NCI-H446 (cell line): ENCODE measurements around the gene MKX.

Experiments used
- DNase-seq, 2 experiments: peaks; one replicate each; lab custom pipeline; 2025; lab: John Stamatoyannopoulos, UW

The MKX gene

DNA sequence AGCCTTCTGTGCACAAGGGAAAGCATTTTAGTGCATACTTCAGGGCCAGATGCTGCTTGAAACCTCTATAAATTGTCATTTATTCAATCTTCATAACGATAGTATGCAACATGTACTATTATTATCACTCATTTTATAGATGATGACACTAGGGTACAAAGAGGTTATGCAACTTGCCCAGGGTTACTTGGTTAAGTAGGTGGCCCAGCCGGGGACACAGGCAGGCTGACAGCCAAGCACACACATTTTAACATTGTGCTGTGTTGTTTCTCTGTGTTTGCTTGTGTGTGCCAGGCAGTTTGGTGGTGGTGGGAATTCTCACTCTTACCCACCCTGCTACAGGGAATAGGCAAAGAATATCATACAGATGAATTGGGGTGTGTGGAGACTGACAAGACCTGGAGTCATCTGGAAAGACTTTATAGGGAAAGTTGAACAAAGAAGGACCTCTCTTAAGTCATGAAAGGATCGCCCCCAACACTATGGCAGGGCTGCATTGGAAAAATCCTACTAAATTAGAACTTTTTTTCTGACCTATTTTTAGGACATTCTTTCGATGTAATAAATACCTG lies 98.9 kb downstream of the MKX start:
- no peak for DNase-seq

DNA sequence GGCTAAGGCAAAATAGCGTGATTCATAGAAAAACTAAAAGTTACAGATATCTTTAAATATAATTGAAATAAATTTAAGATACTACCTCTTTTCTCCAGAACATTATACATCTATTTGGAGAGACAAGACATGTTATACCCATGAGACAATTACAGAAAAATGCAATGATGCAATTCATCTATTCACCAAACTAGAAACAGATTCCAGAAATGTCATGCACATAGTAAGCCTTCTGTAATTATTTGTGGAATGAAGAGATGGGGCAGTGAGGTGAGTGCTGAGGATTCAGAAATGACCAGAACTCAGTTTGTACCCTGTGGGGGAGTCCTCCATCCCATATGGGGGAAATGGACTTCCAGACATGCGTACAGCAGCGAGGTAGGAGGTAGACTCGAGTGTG lies 99.4 kb downstream of the MKX start:
- DNase-seq = no peak

DNA sequence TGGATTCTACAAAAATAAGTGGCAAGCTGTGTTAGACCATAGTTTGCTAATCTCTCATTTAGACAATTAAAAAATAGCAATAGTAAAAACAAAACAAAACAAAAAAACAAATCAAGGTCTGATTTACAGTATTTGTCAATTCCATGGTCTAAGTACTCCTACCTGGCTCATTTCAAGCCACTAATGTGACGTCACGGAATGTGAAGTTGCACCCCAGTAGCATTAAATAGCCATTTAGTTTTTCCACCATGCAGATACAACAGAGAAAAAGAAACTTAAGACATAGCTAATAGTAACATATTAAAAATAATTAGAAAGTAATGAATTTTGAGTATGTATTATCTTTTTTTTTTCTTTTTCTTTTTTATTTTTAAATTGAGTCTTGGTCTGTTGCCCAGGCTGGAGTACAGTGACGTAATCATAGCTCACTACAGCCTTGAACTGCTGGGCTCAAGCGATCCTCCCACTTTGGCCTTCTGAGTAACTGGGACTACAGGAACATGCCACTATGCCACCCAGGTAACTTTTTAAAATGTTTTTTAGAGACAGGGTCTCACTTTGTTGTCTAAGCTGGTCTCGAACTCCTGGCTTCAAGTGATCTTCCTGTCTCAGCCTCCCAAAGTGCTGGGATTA lies 101.2 kb downstream of the MKX start:
- no peak for DNase-seq

DNA sequence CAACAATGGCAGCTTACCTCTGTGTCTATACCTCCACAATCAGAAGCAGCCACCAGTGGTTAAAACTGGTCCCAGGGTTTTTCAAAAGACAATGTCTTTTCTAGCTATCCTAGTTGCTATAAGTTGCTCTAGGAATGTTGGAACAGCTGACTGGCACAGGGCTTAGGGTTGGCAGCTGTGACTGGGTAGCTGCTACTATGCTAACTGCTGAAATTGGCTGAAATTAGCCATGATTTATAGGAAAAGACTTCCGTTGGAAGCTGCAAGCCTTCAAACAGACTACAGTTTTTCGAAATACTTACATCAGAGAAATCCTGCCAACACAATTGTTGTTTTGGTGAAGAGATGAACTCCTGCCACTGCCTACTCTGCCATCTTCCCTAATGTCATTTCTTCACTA lies 102.3 kb downstream of the MKX start:
- no peak for DNase-seq

DNA sequence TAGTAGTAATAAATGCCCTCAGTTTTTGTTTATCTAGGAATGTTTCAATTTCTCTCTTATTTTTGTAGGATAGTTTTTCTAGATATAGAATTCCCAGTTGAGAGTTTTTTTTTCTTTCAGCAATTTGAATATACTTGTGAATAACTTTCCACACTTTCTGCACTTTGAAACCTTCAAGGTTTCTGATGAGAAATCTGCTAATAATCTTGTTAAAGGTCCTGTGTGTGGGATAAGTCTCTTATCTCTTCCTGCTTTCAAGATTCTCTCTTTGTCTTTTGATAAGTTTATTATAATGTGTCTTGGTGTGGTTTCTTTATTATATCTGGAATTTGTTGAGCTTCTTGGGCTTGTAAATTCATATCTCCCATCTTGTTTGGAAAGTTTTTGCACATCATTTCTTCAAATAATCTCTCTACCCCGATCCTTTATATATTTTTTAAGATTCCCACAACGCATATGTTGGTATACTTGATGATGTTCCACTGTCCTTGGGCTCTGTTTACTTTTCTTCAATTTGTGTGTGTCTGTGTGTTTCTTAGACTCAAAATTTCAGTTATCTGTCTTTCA lies 103.5 kb downstream of the MKX start:
- DNase-seq = no peak

DNA sequence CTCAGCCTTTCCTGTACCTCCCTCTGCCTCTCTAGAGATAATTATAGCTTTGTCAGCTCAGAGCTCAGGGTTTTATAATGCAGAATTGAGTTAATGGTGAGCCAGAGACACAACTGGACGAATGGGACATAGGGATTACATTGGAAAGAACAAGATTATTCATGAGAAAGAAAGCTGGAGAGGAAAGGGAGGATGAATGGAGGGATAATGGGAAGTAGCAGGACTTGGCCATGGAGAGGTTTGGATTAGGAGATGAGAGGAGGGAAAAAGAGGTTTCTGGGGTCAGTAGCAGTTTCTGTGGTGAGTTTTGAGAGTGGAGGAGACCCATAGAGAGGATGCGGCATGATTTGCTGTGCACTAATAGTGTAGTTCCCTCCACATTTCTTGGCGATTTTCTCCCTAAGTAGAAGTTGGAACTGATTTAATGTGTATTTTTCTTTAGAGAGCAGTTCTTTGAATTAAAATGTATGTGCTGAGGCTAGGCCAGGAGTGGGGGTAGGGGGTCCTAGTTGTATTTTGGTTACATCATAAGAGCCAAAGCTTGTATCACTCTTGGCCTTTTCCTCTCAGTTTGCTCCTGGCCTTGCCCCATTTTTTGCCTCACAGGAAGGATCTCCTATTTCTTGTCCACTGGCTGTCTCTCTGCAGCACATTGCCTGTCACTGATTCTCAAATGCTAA lies 107.4 kb downstream of the MKX start:
- DNase-seq = no peak

DNA sequence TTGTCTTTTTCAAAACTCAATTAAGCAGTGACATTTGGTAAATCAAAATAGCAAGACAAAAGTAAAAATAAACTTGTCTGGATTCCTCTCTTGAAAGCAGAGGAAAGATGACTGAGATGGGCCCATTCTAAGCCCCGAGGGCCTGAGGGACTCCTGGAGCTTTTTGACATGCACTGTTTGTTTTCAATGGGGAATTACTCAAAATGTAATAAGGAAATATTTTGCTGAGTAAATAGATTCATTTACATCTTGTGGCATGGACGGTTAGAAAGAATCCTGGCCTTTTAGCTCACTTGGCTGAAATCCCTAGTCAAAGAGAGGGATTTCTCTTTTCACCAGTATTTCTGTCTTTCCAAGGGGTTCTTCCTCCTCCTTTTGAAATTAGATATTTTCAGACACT lies 108.0 kb downstream of the MKX start:
- DNase-seq = no peak

DNA sequence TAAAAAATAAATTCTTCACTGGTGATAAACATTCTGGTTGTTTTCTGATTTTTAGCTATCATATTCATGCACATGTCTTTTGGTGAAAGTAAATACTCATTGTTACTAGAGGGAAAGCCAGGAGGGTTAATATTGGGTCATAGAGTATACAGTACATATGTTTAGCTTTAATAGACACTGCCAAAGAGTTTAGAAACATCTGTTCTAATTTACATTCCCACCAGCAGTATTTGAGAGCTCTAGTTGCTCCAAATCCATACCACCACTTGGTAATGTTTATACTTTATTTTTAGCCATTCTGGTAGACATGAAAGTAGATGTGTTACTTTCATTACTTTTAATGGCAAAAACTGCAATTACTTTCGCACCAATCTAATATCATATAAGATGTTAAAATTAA lies 108.8 kb downstream of the MKX start:
- DNase-seq = no peak

DNA sequence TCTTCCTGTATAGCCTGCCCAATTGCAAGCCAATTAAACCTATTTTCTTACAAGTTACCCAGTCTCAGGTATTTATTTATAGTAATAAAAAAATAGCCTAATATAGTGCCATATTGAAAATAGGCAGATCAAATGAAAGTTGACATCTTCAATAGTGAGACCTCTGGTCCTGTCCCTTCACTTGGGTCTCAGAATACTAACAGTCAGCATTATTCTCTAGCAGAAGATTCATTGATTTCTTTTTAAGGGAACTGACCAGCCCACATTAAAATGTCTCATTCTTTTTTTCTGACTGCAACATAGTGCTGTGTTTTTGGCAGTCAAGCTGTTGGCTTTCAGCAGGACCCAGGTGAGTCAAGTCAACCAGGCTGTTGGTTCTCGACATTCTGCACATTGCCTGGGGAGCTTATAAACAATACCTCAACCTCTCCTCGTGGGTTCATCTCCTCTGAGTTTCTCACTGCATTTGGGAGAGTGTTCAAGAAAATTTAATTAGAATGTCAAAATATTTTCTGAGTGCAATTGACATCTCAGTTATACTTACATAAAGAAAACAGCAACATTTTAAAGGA lies 109.8 kb downstream of the MKX start:
- no peak for DNase-seq

DNA sequence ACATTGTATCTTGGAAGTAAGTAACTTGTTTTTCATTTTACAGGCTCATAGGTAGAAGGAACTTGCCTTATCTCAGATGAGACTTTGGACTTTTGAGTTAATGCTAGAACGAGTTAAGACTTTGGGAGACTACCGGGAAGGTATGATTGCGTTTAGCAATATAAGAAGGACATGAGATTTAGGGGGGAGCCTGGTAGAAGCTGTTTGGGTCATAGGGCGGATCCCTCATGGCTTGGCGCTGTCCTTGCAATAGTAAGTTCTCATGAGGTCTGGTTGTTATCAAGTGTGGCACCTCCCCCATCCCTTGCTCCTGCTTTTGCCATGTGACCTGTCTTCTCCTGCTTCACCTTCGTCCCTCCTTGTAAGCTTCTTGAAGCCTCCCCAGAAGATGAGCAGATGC lies 110.3 kb downstream of the MKX start:
- DNase-seq = no peak

DNA sequence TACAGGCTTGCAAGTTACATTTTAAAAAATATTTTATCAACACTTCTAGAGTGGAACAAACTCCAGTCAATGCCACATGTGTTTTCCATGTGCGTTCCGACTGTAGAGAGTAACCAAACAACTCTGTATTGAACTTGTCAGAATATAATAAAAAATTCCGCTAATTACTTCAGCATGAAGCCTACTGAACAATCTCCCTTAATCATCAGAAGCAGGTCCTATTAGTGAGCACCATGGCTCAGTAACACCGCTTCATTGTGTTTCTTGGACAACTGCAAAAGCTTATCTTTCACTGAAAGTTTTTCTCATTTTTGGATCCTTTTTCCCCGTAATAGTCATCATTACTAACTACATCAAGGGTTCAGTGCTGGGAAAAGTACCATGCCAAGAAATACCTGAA lies 117.0 kb downstream of the MKX start:
- no peak for DNase-seq

DNA sequence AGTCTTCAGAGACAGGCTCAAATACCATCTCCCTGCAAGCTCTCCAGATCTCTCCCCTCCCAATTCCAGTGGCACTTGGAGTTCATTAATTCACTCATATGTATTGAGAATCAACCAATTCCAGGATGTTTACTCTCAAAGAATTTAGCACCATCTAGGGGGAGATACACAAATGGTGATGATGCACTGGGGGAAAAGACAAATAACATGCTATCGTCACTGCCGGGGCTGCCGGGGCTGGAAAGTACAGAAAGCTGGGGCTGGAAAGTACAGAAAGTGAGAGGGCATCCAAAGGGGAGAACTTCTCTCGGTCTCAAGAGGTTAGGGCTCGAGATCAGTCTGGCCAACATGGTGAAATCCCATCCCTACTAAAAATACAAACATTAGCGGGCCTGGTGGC lies 118.7 kb downstream of the MKX start:
- no peak for DNase-seq

DNA sequence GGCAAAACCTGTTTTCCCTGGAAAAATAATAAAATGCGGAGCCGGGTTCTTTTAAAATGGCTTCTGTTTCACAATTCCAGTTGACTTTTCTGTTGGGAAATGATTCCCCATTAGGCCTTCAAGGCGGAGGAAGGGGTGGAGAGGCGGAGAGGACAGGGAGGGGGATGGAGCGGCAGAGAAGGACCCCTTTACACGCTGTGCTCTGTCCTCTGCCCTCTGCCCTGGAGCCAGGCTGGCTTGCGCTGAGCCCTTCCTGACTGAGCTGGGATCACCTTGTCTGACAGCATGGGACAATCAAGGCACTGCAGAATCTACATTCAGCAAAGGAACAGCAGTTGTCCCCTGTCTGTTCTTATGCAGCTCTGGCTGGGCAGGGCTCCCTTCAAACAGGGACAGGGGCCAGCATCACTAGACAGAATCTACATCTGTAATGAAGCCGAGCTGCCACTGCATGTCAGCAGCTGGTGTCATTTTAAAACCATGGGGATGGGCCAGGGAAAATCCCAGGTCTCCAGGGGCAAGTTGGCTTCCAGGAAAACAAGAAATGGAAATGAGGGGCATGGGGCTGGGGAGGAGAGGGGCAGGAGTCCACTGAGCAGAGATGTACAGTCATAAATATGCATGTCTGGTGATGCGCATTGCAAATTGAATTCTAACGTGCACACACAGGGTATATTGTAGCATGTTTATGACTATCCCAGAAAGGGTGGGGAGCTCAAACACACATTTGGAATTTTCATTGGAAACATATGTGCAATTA lies 120.0 kb downstream of the MKX start:
- no peak for DNase-seq

DNA sequence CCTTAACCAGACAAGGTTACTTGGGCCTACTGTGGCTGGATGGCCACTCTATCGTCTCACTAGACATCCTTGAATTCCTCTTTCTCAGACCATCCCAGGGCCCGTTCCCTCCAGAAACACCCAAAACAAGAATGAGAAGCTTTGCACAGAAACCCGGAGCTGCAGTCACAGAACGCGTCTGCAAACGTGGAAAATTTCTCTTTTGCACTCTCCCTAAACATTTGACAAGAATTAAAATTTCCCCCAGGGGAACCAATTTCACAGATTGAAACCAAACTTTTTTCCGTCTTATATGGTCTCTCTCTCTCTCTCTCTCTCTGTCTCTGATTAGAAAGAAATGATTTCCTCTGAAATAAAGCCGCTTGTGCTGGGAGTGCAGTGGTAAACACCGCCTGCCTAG lies 120.7 kb downstream of the MKX start:
- no peak for DNase-seq
